ENCODE measurements around the gene C2CD2. TPM values are rescaled to one million over a fixed set of nuclear protein-coding genes. Genes with fewer than 3 reads are reported as not detected.

Gene C2CD2
- total RNA-seq, 1 experiment from 2014 or later, result 9.2 TPM

GRCh38 chr21:41991659-41992058 lies 37.8 kb upstream of the C2CD2 start:
- no peak for TF ChIP-seq CTCF (conservative IDR thresholded peaks at IDR 0.05; ENCODE audit: low read depth, low read length)
- no peak for TF ChIP-seq EZH2 (IDR thresholded peaks at IDR 0.05; ENCODE audit: borderline replicate concordance, low read depth, low read length, poor library complexity, severe bottlenecking)
- Histone ChIP-seq H3K4me3 (ENCODE audit: low read depth, low read length, poor library complexity, severe bottlenecking) (no peak overlapping the region), H3K9me3 (ENCODE audit: low read depth, low read length, poor library complexity, severe bottlenecking) (no peaks in the 10 kb centered on the region), H3K27me3 (replicated peaks; ENCODE audit: insufficient read depth, low read depth, low read length, poor library complexity) (no peaks in the 10 kb centered on the region), H3K27ac (ENCODE audit: low read depth, low read length, poor library complexity, severe bottlenecking) (no peak overlapping the region), H3K4me1 (ENCODE audit: insufficient read depth, low read length, poor library complexity, severe bottlenecking) (no peaks in the 10 kb centered on the region), H3K36me3 (ENCODE audit: insufficient read depth, low read length, poor library complexity, severe bottlenecking) (peaks cover 35% of the 10 kb centered on the region)
- BruUV-seq (replicated peaks), result no TSS peak
- intact Hi-C loops (cut with micrococcal nuclease; ENCODE audit: unreplicated experiment), result no loop called here
- ChIA-PET CTCF (no interaction called here), POLR2A (ENCODE audit: low non-redundant PET) (no interaction called here)
- DNase-seq (ENCODE audit: low spot score), result no peak

GRCh38 chr21:41989698-41990097 lies 35.9 kb upstream of the C2CD2 start:
- intact Hi-C loops (cut with micrococcal nuclease; ENCODE audit: unreplicated experiment), result no loop called here
- H3K9me3 ChIP-seq (ENCODE audit: low read depth, low read length, poor library complexity, severe bottlenecking), result no peaks in the 10 kb centered on the region
- H3K27me3 ChIP-seq (replicated peaks; ENCODE audit: insufficient read depth, low read depth, low read length, poor library complexity), result no peaks in the 10 kb centered on the region
- no peaks in the 10 kb centered on the region for H3K4me1 ChIP-seq (ENCODE audit: insufficient read depth, low read length, poor library complexity, severe bottlenecking)
- POLR2A ChIA-PET (ENCODE audit: low non-redundant PET), result no interaction called here
- DNase-seq (ENCODE audit: low spot score), result no peak
- CTCF ChIA-PET, result no interaction called here
- no peak overlapping the region for H3K27ac ChIP-seq (ENCODE audit: low read depth, low read length, poor library complexity, severe bottlenecking)
- no TSS peak for BruUV-seq (replicated peaks)
- TF ChIP-seq CTCF (conservative IDR thresholded peaks at IDR 0.05; ENCODE audit: low read depth, low read length), result no peak
- TF ChIP-seq EZH2 (IDR thresholded peaks at IDR 0.05; ENCODE audit: borderline replicate concordance, low read depth, low read length, poor library complexity, severe bottlenecking), result no peak
- no peak overlapping the region for H3K4me3 ChIP-seq (ENCODE audit: low read depth, low read length, poor library complexity, severe bottlenecking)
- peaks cover 31% of the 10 kb centered on the region for H3K36me3 ChIP-seq (ENCODE audit: insufficient read depth, low read length, poor library complexity, severe bottlenecking)

GRCh38 chr21:41987310-41987709 lies 33.5 kb upstream of the C2CD2 start:
- Histone ChIP-seq H3K9me3 (ENCODE audit: low read depth, low read length, poor library complexity, severe bottlenecking) (no peaks in the 10 kb centered on the region), H3K27ac (ENCODE audit: low read depth, low read length, poor library complexity, severe bottlenecking) (no peak overlapping the region), H3K36me3 (ENCODE audit: insufficient read depth, low read length, poor library complexity, severe bottlenecking) (peaks cover 17% of the 10 kb centered on the region), H3K4me1 (ENCODE audit: insufficient read depth, low read length, poor library complexity, severe bottlenecking) (no peaks in the 10 kb centered on the region), H3K4me3 (ENCODE audit: low read depth, low read length, poor library complexity, severe bottlenecking) (no peak overlapping the region), H3K27me3 (replicated peaks; ENCODE audit: insufficient read depth, low read depth, low read length, poor library complexity) (no peaks in the 10 kb centered on the region)
- BruUV-seq (replicated peaks), result no TSS peak
- DNase-seq (ENCODE audit: low spot score), result no peak
- intact Hi-C loops (cut with micrococcal nuclease; ENCODE audit: unreplicated experiment), result no loop called here
- TF ChIP-seq EZH2 (IDR thresholded peaks at IDR 0.05; ENCODE audit: borderline replicate concordance, low read depth, low read length, poor library complexity, severe bottlenecking) (no peak), CTCF (conservative IDR thresholded peaks at IDR 0.05; ENCODE audit: low read depth, low read length) (no peak)
- POLR2A ChIA-PET (ENCODE audit: low non-redundant PET), result no interaction called here
- CTCF ChIA-PET, result no interaction called here
